GM12892 (cell line): Measurements from ENCODE around the gene RIN3.

Experiments used
- POLR2A ChIP-seq: IDR thresholded peaks from 2 replicates; pipeline ENCODE4 v1.6.1; 2011; ENCODE audit warnings: low read depth, low read length, control low read depth
- POLR2AphosphoS5 ChIP-seq: IDR thresholded peaks from 2 replicates; pipeline ENCODE4 v1.6.1; 2011; ENCODE audit warnings: low read depth, low read length, control low read depth

- TF ChIP-seq POLR2A (no peak; the same call in 1 of the 2 replicates), POLR2AphosphoS5 (no peak)
Observed at GRCh38 chr14:92650581-92651105, 137.1 kb downstream of the RIN3 start.
